SJSA1 (cell line): Measurements from ENCODE around the gene UBE2M. TPM values are rescaled to one million over a fixed set of nuclear protein-coding genes. Genes with fewer than 3 reads are reported as not detected.

Source experiments
- DNase-seq, 2 experiments: peaks; one replicate each; pipeline ENCODE4 v3.0.0-alpha.2; 2015 to 2020; ENCODE audit warnings: low spot score in 2 of 2, low read depth in 1 of 2
- H3K27ac ChIP-seq: fragments of 250-450 bp; sonication (Bioruptor Pico); 2 replicates; pipeline ENCODE4 v1.5.1; 2020; ENCODE audit warnings: mild to moderate bottlenecking, moderate library complexity
- H3K27me3 ChIP-seq: fragments of 250-450 bp; sonication (Bioruptor Pico); replicated peaks from 2 replicates; pipeline ENCODE4 v1.5.1; 2020; ENCODE audit warnings: mild to moderate bottlenecking, moderate library complexity
- H3K36me3 ChIP-seq: fragments of 250-450 bp; sonication (Bioruptor Pico); 2 replicates; pipeline ENCODE4 v1.5.1; 2020; ENCODE audit warnings: mild to moderate bottlenecking
- H3K4me1 ChIP-seq: fragments of 250-450 bp; sonication (Bioruptor Pico); replicated peaks from 2 replicates; pipeline ENCODE4 v1.6.1; 2021; ENCODE audit warnings: mild to moderate bottlenecking
- H3K4me3 ChIP-seq: fragments of 250-450 bp; sonication (Bioruptor Pico); 2 replicates; pipeline ENCODE4 v1.5.1; 2020; ENCODE audit warnings: mild to moderate bottlenecking
- H3K9me3 ChIP-seq: fragments of 250-450 bp; sonication (Bioruptor Pico); replicated peaks from 2 replicates; pipeline ENCODE4 v1.5.1; 2020; ENCODE audit warnings: mild to moderate bottlenecking
- total RNA-seq: library from RNA; depleted of rRNA; stranded (reverse); fragments of >200 nt; shearing (Covaris generic); gene quantifications from 2 replicates; pipeline ENCODE4 v1.2.3, GENCODE V29; 2014

The UBE2M gene
- total RNA-seq, 1 experiment from 2014 or later, result 109 TPM

DNA sequence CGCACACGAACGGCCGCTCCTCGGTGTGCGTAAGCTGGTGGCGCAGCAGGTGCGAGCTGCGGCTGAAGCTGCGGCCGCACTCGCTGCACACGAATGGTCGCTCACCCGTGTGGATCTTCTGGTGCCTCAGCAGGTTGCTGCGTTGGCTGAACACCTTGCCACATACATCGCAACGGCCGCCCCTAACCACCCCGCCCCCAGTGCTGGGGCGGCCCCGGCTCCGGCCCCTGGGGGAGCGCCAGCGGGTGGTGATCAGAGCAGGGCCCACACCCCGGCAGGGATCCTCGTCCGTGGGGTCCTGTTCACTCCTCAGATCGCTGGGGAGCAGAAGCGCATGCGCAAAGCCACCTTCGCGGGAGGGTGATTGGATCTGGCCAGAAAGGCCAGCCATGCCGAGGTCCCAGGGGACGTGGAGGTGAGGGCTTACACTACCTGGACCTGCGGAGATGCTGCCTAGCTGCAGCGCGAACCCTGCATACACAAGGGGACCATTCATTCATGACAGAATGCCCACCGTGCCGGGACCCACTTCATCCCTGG lies 4.7 kb upstream of the UBE2M start:
- Histone ChIP-seq H3K27ac (no peak overlapping the region), H3K4me1 (peaks cover 9% of the 10 kb centered on the region), H3K4me3 (no peak overlapping the region), H3K27me3 (no peaks in the 10 kb centered on the region), H3K9me3 (no peaks in the 10 kb centered on the region), H3K36me3 (peaks cover 14% of the 10 kb centered on the region)
- no peak for DNase-seq

DNA sequence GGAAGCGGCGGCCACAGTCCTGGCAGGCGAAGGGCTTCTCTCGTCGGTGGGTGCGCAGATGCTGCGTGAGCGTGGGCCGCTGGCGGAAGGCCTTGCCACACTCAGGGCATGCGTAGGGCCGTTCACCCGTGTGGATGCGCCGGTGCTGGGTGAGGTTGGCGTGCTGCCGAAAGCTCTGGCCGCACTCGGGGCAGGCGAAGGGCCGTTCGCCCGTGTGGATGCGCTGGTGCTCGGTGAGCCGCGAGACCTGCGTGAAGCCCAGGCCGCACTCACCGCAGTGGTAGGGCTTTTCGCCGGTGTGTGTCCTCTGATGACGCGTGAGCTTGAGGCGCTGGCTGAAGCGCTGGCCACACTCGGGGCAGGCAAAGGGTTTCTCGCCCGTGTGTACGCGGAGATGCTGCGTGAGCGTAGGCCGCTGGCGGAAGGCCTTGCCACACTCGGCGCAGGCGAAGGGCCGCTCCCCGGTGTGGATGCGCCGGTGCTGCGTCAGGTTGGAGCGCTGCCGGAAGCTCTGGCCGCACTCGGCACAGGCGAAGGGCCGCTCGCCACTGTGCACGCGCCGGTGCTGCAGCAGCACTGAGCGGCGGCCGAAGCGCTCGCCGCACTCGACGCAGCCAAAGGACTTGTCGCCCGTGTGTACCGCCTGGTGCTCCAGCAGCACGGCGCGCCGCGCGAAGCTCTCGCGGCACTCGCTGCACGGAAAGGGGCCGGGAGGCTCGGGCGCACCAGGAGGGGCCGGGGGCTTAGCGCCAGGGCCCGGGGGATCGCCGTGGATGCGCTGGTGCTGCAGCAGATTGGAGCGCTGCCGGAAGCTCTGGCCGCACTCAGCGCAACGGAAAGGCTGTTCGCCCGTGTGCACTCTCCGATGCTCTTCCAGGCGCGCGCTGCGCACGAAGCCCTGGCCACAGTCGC lies 4.0 kb upstream of the UBE2M start:
- no peaks in the 10 kb centered on the region for H3K9me3 ChIP-seq
- H3K27me3 ChIP-seq, result no peaks in the 10 kb centered on the region
- H3K4me1 ChIP-seq, result peaks cover 9% of the 10 kb centered on the region
- H3K27ac ChIP-seq, result no peak overlapping the region
- H3K36me3 ChIP-seq, result peaks cover 19% of the 10 kb centered on the region
- DNase-seq, result no peak
- no peak overlapping the region for H3K4me3 ChIP-seq

DNA sequence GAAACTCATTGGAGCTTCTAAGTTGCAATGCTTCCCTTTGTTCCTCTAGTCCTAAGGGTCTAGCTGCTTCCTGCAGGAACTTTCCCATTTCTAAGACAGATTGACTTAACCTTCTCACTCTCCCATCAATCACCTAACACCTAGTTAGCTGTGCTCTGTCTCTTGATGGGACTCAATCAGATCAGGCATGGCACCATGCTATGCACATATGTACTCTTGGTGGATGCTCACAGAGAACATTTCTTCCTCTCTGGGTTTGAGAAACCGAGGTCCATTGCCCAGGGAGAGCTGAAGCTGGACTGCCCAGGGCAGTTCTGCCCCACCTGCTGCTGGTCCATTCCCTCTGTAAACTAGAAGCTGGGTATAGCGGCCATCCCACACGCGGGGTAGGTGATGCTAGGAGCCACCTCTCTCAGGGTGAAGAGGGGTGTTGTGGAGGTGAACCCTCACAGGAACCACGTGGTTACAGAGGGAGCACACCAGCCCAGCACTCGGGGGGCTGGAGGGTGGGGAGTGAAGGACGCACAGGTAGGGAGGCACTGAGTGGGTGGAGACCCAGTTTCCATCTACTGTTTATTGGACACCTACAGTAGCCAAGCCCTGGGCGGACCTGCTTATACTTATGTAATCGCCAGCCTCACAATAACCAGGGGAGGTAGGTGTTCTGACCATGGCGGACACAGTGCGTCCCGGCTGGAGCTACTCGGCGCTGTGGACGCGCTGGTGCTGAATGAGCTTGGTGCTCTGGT lies 3.1 kb upstream of the UBE2M start:
- no peaks in the 10 kb centered on the region for H3K9me3 ChIP-seq
- peaks cover 27% of the 10 kb centered on the region for H3K36me3 ChIP-seq
- peaks cover 16% of the 10 kb centered on the region for H3K4me1 ChIP-seq
- no peak overlapping the region for H3K4me3 ChIP-seq
- no peak for DNase-seq
- no peak overlapping the region for H3K27ac ChIP-seq
- no peaks in the 10 kb centered on the region for H3K27me3 ChIP-seq

DNA sequence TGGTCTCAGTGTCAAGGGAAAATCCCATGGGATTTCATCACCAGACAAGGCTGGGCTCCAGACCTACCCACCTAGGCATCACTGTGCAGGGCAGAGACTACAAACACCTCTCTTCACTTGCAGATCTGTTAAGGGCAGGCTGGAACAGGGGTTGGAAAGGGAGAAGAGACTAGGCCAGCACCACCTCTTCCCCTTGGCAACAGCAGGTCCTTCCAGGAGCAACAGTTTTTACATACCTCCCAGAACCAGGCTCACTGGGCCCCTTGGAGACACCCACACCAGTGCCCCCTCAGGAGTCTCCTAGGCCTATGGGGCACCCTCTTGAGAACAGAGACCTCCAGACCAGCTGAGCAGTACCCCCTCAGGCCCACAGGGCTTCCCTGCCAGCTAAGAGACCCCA lies 2.5 kb upstream of the UBE2M start:
- Histone ChIP-seq H3K36me3 (peaks cover 33% of the 10 kb centered on the region), H3K27ac (no peak overlapping the region), H3K27me3 (no peaks in the 10 kb centered on the region), H3K4me1 (peaks cover 16% of the 10 kb centered on the region), H3K4me3 (no peak overlapping the region), H3K9me3 (no peaks in the 10 kb centered on the region)
- no peak for DNase-seq

DNA sequence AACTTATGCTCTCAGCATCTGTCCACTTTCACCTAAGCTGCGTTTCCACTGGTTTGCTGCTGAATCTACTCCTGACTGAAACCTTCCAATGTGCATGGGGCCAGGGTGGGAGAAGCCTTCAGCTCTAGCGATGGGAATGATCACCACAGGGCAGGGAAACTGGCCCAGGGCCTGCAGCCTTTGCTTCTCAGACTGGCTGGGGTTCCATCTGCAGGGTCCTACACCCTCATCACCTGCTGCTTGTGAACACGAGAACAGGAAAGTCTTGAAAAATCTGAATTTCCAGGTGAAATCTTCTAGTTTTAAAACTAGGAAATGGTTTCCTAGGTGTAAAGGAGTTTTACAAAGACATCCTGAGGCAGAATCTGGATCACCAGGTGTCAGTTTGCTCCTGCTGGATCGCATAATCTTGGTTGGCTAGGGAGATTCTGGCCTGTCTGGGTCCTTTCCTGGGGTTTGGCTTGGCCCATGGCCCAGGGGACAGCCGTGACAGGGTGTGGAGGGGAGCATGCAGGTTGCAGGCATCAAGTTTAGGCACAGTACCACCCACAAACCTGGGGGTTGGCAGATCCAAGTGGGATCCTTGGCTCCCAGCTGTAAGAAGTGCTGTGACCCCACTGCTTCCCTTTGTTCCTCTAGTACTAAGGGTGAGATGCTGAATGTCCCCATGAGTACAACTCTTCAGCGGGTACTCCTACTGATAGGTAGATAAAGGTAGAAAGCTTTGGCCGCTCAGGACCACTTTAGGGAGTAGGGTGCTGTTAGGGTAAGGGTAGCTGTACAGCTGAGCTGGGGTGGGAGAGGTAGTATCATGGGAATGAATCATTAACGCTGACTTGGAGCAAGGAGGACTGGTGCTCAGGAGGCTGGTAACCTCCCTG lies 1.8 kb upstream of the UBE2M start:
- Histone ChIP-seq H3K4me3 (peak overlapping the region; percentile 69), H3K27me3 (no peaks in the 10 kb centered on the region), H3K36me3 (peaks cover 38% of the 10 kb centered on the region), H3K9me3 (no peaks in the 10 kb centered on the region), H3K4me1 (peaks cover 20% of the 10 kb centered on the region), H3K27ac (peak overlapping the region; percentile 89)
- DNase-seq, result no peak

DNA sequence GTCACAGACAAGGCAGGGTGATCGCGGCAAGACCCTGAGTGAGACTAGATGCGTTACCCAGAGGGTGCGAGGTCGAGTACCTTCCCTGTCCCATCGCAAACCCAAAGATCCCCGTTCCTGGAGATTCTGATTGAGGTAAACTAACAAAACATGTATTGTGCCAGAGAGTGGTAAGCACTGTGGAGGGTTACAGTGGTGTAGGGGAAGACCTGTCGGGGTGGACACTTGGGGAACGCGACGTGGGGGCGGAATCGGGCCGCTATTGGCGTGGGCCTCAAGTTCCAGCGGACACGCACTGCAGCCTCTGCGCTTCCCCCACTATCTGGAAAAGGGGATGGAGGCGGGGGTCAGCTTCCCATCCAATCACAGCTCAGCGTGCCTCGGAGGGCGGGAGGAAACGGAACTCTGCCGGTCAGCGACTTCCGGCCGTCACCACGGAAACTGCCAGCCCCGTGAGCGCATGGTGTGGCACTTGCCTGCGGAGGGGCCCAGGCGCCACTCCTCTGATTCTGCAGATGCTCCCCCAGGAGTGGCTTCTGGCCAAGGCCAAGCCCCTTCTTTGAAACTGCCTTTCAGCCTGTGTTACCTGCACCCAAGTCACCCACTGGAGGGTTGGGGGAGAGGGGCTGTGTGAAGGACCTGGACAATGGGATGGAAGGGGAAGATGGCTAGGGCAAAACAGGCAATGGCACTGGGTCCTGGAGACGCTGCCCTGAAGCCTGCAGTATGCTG lies 1.0 kb upstream of the UBE2M start:
- Histone ChIP-seq H3K27ac (peak overlapping the region; percentile 89), H3K36me3 (peaks cover 42% of the 10 kb centered on the region), H3K4me1 (peaks cover 26% of the 10 kb centered on the region), H3K27me3 (no peaks in the 10 kb centered on the region), H3K9me3 (no peaks in the 10 kb centered on the region), H3K4me3 (peak overlapping the region; percentile 69)
- peak; percentile 93 to 94 for DNase-seq

DNA sequence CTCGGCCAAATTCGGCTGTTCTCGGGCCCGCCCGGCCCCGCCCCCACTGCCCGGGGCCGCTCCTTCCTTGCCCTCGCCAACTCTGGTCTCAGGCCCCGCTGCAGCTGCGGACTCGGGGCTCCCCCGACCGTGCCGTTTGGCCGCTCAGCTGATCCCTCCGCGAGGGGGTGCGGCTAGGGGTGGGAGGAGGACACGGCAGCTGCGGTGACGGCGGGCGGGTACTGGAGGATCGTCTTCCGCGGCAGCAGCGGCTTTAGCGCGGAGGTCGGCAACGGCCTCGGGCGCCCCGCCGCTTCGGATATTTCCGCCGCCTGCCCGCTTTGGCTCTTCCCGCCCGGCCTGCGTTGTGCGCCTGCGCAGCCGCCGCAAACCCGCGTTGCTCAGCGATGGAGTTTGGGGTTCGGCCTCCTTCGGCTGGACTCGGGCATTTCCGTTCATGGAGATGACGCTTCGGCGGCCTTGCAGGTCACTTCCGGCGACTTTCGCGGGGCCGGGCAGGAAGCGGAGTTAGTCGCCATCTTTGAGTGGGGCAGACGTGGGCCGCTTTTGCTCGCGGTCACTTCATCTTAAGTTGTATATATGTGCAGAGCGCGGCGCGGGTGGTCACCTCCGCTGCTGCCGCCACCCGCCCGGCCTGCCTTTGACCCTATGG lies 338 bp upstream of the UBE2M start:
- H3K4me3 ChIP-seq, result peak overlapping the region; percentile 69
- peaks cover 32% of the 10 kb centered on the region for H3K4me1 ChIP-seq
- H3K27ac ChIP-seq, result peak overlapping the region; percentile 89
- peaks cover 47% of the 10 kb centered on the region for H3K36me3 ChIP-seq
- peak; percentile 99 for DNase-seq
- no peaks in the 10 kb centered on the region for H3K9me3 ChIP-seq
- H3K27me3 ChIP-seq, result no peaks in the 10 kb centered on the region

DNA sequence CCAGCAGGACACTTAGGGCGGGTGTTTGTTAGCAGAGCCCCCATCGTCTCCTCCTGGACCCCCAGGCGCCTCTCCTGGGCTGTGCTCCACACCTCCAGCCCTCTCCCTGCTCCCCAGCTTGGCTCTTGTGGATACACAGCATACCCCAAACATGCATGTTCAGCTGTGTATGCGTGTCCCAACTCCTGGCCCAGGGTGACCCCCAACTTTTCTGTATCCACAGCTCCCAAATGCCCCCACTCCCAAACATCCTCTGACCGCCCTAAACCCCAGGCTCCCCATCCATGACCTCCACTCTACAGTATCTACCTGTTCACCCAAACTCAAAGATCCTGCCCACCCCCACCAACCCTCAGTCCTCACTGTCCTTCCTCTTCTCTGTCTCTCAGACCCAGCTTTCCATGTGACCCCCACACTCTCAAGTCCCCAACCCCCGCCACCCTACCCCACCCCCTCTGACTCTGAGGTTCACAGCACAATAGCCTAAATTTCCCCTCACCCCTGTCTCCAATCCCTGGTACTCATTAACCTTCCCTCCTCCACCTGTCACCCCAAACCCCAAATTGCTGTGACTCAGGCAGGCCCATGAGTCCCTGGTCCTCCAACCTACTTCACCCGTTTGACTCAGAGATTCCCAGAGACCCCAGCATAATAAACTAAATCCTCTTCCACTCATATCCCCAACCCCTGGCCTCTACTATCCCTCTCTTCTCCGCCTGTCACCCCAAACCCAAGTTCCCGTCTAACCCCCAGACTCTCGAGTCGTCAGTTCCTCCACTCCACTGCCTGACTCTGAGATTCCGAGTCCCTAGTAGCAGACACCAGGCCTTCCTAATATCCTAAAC lies 968 bp downstream of the UBE2M start:
- Histone ChIP-seq H3K36me3 (peaks cover 54% of the 10 kb centered on the region), H3K9me3 (no peaks in the 10 kb centered on the region), H3K27ac (peak overlapping the region; percentile 58), H3K27me3 (no peaks in the 10 kb centered on the region), H3K4me3 (peak overlapping the region; percentile 69), H3K4me1 (peaks cover 35% of the 10 kb centered on the region)
- no peak for DNase-seq

DNA sequence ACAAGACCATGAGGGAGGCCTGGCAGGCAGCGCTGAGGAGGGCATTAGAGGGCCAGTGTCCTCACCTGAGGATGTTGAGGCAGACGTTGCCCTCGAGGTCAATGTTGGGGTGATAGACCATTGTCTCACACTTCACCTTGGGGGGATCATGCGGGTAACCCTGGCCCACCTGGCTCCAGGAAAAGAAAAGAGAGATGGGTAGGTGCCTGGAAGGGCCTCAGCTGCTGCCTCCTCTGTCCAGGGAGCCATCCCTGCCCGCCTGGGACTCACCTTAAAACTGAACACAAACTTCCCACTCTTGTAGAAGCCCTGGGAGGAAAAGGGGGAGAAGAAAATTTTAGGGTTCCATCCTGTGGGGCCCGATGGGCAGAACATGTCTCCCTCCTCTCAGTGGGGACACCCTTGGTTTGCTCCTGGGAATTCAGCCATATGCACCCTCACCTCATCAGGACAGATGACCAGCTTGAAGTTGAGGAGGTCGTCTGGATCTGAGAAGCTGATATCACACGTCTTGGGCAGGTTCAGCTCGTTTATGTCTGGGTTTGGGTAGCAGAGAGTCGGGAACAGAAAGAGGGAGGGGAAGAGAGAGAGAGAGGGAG lies 1.7 kb downstream of the UBE2M start:
- no peaks in the 10 kb centered on the region for H3K27me3 ChIP-seq
- peak overlapping the region; percentile 69 for H3K4me3 ChIP-seq
- no peak overlapping the region for H3K27ac ChIP-seq
- H3K4me1 ChIP-seq, result peaks cover 35% of the 10 kb centered on the region
- H3K9me3 ChIP-seq, result no peaks in the 10 kb centered on the region
- peaks cover 57% of the 10 kb centered on the region for H3K36me3 ChIP-seq
- DNase-seq, result no peak

DNA sequence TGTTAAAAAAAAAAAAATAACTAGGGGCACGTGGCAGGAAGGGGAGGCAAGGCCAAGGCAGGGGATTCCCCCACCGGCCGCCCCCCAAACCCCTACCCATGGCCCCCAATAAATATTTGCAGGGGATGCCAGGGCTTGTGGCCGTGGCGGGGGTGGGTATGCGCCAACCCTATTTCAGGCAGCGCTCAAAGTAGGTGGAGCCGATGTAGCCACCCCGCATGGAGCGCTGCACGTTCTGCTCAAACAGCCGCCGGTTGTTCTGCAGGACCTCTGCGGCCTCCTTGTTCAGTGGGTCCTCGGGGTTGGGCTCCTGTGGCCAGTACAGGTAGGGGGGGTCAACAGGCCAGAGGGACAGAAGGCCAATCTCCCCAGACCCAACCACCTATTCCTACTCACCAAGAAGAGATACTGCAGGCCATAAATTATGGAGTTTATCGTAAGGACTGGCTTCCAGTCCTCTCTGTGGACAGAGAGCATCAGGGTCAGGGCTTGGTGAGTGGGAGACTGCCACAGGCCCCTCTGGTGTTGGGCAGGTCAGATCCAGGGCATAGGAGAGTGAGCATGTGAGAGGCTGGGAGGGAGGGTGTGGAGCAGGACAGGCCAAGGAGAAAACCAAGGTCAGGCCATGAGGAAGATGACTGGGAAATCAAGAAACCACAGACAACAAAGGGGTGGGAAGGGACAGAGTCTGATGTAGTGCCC lies 2.3 kb downstream of the UBE2M start:
- no peak overlapping the region for H3K27ac ChIP-seq
- no peak overlapping the region for H3K4me3 ChIP-seq
- H3K36me3 ChIP-seq, result peaks cover 64% of the 10 kb centered on the region
- no peak for DNase-seq
- peaks cover 35% of the 10 kb centered on the region for H3K4me1 ChIP-seq
- no peaks in the 10 kb centered on the region for H3K9me3 ChIP-seq
- no peaks in the 10 kb centered on the region for H3K27me3 ChIP-seq

DNA sequence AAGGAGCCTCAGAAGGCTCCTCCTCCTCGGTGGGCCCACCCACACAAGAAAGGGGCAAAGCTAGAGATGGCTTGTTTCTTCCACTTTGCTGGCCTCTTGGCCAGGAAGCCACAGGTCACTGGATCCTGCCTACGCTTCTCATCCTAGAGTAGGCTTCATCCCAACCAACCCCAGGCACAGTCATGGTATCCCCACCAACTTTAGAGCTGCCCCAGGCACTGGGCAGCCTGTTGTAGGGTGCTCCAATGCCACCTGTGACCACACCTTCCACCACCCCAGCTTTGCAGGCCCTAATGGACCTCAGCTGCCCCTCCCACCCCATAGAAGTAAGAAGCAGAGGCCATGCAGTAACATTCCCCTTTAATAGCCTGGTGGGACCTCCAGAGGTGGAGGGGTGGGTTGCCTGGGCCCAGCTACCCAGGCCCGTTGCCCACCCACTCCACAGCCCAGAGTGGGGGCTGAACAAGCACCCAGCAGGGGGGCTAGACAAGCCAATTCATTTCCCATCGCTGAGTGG lies 3.0 kb downstream of the UBE2M start:
- no peaks in the 10 kb centered on the region for H3K27me3 ChIP-seq
- peaks cover 35% of the 10 kb centered on the region for H3K4me1 ChIP-seq
- H3K9me3 ChIP-seq, result no peaks in the 10 kb centered on the region
- H3K4me3 ChIP-seq, result peak overlapping the region; percentile 47
- peaks cover 70% of the 10 kb centered on the region for H3K36me3 ChIP-seq
- peak overlapping the region; percentile 65 for H3K27ac ChIP-seq
- DNase-seq, result no peak
